COR-L47 (cell line): ENCODE results near the gene DIP2A.
"Not testable (repeated sequence)": the region's sequence is repeated elsewhere in the genome, so short reads cannot be mapped to it uniquely, and the experiment has no call there.

ENCODE experiments used
- DNase-seq: peaks from one replicate; lab custom pipeline; 2025; lab: John Stamatoyannopoulos, UW

Gene DIP2A

DNA sequence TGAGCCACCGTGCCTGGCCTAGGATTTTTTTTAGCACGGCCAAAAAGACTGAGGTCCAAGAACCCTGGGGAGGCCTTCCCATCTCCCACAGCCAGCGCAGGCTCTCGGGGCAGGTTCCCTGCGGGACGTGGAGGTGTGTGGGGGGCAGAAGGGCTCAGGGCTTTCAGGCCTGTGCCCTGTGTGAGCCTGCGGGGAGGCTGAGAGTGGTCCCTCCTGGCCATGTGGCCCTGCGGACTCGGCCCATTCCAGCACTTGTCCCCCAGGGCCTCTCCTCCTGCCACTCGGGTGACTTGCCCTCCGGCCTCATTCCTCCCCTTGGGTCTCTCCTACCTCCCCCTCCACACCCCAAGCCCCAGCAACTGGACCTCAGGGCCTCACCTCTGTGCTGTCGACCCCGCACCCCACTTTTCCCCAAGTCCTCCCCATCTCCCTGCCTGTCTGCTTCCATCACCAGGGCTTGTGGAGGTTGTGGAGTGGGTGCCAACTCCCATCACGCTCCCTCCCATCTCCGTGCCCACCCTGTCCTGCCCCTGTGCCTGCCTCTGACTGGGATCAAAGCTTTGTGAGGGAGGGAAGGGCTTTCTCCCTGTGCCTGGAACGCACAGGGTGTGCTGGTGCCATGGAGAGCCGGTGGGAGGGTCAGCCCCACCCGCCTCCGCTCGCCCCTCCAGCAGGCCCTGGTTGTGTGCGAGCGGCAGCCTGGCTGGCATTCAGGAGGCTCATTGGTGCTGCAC is 32.2 kb upstream of the DIP2A start:
- DNase-seq: no peak

DNA sequence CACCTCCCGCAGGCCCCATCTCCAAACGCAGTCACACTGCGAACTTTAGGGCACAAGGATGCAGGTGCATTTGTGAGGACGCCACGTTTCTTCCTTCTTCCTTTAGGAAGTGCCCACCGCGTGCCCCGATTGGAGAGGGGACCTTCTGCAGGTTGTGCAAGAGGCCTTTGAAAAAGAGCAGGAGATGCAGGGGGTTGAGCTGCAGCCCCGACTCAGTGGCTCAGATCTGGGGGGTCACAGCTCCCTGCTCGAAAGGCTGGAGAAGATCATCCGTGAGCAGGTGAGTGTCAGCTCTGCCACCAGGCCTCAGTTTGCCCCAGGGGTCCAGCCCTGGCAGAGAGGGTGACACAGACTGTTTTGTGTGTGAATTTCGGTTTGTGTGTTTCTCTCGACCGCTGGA is 31.2 kb upstream of the DIP2A start:
- no peak for DNase-seq

GRCh38 chr21:46428286-46428685 is 30.4 kb upstream of the DIP2A start:
- DNase-seq: no peak

DNA sequence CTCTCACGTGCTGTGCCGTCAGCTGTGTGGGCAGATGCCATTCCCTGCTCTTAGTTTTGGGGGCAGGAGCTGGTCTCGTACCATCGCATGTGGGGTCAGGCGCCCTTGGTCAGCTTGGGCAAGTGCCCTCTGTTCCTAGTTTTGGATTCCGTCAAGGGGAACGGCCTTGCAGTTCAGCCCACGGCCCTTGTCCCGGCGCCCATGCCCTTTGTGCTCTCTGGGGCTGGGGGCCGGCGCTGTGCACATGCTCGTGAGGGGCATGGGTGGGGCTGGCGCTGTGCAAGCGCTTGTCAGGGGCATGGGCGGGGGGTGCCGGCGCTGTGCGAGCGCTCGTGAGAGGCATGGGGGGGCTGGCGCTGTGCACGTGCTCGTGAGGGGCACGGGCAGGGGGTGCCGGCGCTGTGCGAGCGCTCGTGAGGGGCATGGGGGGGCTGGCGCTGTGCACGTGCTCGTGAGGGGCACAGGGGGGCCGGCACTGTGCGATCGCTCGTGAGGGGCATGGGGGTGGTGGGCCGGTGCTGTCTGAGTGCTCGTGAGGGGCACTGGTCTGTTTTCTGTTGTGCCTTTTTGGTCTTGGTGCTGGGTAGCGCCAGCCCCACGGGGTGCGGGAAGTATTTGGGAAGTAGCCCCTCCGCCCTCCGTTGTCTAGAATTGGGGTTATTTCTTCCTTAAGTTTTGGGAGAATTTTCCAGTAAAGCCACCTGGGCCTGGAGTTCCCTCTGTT is 29.5 kb upstream of the DIP2A start:
- DNase-seq: no peak

DNA sequence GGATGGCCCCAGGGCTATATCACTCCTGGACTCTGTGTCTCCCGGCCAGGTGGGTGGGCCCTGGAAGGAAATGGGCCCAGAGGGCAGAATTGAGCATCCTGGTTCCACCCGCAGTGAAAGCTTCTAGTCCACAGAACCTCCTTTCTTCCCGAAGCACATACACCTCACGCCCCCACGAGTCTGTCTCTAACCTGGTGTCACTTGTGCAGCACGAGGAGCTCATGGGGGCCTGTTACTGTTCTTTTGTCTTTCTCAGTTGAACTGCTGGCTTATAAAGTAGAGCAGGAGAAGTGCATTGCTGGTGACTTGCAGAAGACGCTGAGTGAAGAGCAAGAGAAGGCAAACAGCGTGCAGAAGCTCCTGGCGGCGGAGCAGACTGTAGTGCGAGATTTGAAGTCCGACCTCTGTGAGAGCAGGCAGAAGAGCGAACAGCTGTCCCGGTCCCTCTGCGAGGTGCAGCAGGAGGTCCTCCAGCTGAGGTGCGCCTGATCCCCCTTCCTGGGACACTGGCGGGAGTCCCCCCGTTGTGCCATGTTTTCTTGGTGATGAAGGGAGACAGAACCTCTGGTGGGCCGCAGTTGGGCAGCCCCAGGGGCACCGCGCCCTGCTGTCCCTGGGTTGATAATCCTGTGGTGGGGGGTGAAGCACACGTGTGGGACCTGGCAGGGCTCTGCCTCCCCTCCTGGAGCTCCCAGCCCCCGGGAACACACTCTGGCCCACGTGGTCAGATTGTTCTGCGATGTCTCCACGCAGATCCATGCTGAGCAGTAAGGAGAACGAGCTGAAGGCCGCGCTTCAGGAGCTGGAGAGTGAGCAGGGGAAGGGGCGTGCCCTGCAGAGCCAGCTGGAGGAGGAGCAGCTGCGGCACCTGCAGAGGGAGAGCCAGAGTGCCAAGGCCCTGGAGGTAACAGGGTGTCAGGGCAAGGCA is 28.7 kb upstream of the DIP2A start:
- DNase-seq: no peak

DNA sequence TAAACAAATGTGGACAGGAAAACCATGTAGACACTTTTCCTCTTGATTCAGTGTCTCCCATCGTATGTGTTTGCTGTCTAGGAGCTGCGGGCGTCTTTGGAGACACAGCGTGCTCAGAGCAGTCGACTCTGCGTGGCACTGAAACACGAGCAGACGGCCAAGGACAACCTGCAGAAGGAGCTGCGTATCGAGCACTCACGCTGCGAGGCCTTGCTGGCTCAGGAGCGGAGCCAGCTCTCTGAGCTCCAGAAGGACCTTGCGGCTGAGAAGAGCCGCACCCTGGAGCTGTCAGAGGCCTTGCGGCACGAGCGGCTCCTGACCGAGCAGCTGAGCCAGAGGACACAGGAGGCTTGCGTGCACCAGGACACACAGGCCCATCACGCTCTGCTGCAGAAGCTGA is 27.2 kb upstream of the DIP2A start:
- no peak for DNase-seq

DNA sequence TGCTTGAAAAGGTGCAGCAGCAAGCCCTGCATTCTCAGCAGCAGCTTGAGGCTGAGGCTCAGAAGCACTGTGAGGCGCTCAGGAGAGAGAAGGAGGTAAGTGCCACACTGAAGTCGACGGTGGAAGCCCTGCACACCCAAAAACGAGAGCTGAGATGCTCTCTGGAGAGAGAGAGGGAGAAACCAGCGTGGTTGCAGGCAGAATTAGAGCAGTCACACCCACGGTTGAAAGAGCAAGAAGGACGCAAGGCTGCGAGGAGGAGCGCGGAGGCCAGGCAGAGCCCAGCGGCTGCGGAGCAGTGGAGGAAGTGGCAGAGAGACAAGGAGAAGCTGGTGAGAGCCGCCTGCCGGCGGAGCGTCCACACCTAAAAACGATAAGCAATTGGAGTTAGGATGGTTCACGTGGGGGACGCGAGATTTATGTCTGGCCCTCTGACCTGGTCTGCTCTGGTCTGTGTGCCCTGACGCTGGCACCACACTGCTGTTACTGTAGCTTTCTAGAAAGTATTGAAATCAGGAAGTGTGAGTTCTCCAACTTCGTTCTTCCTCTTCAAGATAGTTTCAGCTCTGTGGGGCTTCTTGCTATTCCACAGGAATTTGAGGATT is 26.7 kb upstream of the DIP2A start:
- no peak for DNase-seq

DNA sequence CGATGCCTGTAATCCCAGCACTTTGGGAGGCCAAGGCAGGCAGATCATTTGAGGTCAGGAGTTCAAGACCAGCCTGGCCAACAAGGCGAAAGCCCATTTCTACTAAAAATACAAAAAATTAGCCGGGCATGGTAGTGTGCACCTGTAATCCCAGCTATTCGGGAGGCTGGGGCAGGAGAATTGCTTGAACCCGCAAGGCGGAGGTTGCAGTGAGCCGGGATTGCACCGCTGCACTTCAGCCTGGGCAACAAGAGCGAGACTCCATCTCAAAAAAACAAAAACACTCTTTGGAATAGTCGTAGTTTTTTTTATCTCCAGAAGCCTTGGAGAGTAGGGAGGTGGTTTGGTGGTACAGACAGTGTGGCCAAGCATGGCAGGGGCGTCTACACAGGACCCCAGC is 25.6 kb upstream of the DIP2A start:
- not testable (repeated sequence) for DNase-seq

- no peak for DNase-seq
Observed at GRCh38 chr21:46434322-46434958, 24.3 kb upstream of the DIP2A start.

- DNase-seq: no peak
Observed at GRCh38 chr21:46435786-46436227, 22.9 kb upstream of the DIP2A start.

GRCh38 chr21:46436621-46437020 is 22.1 kb upstream of the DIP2A start:
- no peak for DNase-seq

DNA sequence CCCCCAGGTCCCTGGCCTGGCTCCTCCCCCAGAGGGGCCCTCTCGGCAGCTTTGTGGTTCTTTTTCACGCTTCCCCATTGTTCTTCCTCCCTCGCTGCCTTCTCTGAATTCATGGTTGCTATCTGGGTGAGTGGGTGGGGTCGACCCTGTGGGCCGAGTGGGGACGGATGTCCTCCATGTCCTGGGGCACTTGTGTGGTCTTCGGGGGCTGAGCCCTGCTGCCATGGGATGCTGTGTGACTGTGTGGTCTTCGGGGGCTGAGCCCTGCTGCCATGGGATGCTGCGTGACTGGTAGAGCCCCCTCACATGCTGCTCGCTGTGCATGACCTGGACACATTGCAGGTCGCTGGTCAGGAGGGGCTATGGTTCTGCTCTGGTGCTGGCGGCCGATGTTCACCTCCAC is 21.6 kb upstream of the DIP2A start:
- DNase-seq: no peak

- DNase-seq: no peak
Observed at GRCh38 chr21:46437511-46437910, 21.2 kb upstream of the DIP2A start.

GRCh38 chr21:46438241-46438640 is 20.4 kb upstream of the DIP2A start:
- DNase-seq: no peak

GRCh38 chr21:46439906-46440305 is 18.8 kb upstream of the DIP2A start:
- no peak for DNase-seq

- DNase-seq: no peak
Observed at GRCh38 chr21:46441331-46441730, 17.4 kb upstream of the DIP2A start.

DNA sequence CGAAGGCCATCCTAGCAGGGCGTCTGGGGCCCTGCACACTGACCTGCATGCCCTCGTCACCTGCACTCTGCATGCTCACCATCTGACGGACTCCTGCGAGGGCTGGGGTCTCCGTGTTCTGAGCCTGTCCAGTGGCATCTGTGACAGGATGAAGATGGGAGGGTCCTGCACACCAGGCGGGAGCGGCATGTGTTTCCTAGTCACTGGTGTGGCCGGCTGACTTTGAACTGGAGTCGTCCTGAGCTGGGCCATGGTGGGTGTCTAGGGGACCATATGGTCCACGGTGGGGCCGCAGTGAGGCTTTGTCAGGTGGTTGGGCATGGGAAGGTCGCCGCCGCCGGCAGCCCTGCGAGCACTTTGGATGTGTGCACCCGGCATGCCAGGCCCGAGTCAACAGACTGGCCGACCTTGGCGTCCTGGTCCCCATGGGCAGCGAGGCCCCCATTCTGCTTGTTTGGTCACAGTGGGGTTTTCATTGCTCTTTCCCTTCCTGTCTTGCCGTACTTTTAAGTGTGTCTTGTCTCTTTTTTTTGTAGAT is 16.7 kb upstream of the DIP2A start:
- no peak for DNase-seq

- DNase-seq: no peak
Observed at GRCh38 chr21:46442938-46443337, 15.8 kb upstream of the DIP2A start.

DNA sequence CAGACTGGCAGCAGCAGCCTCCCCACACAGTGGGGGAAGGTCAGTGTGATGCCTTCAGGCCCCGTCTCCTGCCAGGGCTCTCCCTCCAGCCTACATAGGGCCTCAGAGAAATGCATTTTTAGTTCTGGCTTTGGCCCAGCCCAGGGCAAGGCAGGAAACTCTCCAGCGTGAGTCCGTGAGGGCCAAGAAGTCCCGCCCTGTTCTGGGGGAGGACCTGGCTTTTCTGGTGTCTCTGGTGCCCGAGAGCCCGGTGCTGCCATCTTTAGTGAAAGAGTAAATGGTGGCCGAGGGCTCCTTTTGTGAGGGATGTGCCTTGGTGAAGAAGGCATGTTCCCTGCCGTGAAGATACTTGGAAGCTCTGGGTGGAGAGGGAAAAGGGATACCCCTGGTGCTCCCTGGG is 14.8 kb upstream of the DIP2A start:
- DNase-seq: no peak

DNA sequence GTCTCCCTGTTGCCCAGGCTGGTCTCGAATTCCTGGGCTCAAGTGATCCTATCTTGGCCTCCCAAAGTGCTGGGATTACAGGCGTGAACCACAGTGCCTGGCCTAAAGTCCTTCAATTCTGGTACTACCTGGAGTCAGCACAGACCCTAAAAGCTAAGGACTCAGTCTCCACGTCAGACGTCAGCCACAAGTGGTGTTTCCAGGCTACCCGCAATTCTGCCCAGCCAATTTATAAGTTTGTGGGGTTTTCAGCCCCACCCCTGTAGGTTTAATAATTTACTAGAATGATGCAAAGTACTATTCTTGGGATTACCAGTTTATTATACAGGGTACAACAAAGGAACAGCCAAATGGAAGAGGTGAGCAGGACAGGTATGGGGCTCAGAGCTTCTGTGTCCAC is 10.6 kb upstream of the DIP2A start:
- DNase-seq: no peak

DNA sequence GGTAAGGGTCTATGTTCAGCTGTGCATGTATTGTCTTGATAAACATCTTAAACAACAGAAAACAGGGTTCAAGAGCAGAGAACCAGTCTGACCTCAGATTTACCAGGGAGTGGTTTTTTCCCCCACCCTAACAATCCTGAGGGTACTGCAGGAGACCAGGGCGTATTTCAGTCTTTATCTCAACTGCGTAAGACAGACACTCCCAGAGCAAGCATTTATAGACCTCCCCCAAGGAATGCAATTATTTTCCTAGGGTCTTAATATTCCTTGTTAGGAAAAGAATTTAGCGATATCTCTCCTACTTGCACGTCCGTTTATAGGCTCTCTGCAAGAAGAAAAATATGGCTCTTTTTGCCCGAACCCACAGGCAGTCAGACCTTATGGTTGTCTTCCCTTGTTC is 9.8 kb upstream of the DIP2A start:
- DNase-seq: not testable (repeated sequence)
